GM21723 (cell line): ENCODE measurements around the gene SLX4.
"Not testable (repeated sequence)": the region's sequence is repeated elsewhere in the genome, so short reads cannot be mapped to it uniquely, and the experiment has no call there.

Experiments
- ATAC-seq: cut with Tn5 transposase; IDR thresholded peaks from one replicate; pipeline ENCODE4 v1.9.1; 2021; ENCODE audit warnings: mild to moderate bottlenecking, moderate library complexity; ENCODE audit not compliant: unreplicated experiment

SLX4 gene

GRCh38 chr16:3642397-3643094 lies 31.1 kb upstream of the SLX4 start:
- ATAC-seq = no peak

GRCh38 chr16:3641801-3642396 lies 30.5 kb upstream of the SLX4 start:
- no peak for ATAC-seq

- no peak for ATAC-seq
These were observed 29.5 kb upstream of the SLX4 start for GRCh38 chr16:3640632-3641501.

- no peak for ATAC-seq
These were observed 28.8 kb upstream of the SLX4 start for GRCh38 chr16:3640207-3640606.

GRCh38 chr16:3638916-3639644 lies 27.7 kb upstream of the SLX4 start:
- ATAC-seq = no peak

GRCh38 chr16:3637371-3637923 lies 26.0 kb upstream of the SLX4 start:
- ATAC-seq = no peak

- ATAC-seq = peak; percentile 56
These were observed 14.7 kb upstream of the SLX4 start for GRCh38 chr16:3625911-3626732.

- ATAC-seq = no peak
These were observed 13.9 kb upstream of the SLX4 start for GRCh38 chr16:3625331-3625730.

- ATAC-seq = no peak
These were observed 12.2 kb upstream of the SLX4 start for GRCh38 chr16:3623642-3624041.

GRCh38 chr16:3618769-3619141 lies 7.3 kb upstream of the SLX4 start:
- ATAC-seq = no peak

GRCh38 chr16:3612510-3613466 lies 1.4 kb upstream of the SLX4 start:
- no peak for ATAC-seq

GRCh38 chr16:3610698-3611145 lies 684 bp downstream of the SLX4 start:
- peak; percentile 21 for ATAC-seq

GRCh38 chr16:3609895-3610697 lies 1.3 kb downstream of the SLX4 start:
- no peak for ATAC-seq

- ATAC-seq = not testable (repeated sequence)
These were observed 2.4 kb downstream of the SLX4 start for GRCh38 chr16:3608976-3609375.

- ATAC-seq = no peak
These were observed 3.3 kb downstream of the SLX4 start for GRCh38 chr16:3608069-3608468.

GRCh38 chr16:3607634-3608033 lies 3.8 kb downstream of the SLX4 start:
- no peak for ATAC-seq

GRCh38 chr16:3607161-3607560 lies 4.2 kb downstream of the SLX4 start:
- no peak for ATAC-seq

GRCh38 chr16:3606441-3606840 lies 5.0 kb downstream of the SLX4 start:
- ATAC-seq = no peak
